HCT116 (cell line): ENCODE measurements around the gene CALHM2.

Experiments used
- CBX3 ChIP-seq: IDR thresholded peaks from 2 replicates; pipeline ENCODE4 v1.6.1; 2012; ENCODE audit warnings: low read depth
- EZH2 ChIP-seq: fragments of 200-600 bp; sonication (generic); IDR thresholded peaks from 2 replicates; pipeline ENCODE4 v1.6.1; 2017; ENCODE audit warnings: antibody characterized with exemption, mixed run types
- EZH2phosphoT487 ChIP-seq: fragments of 200-600 bp; IDR thresholded peaks from 2 replicates; pipeline ENCODE4 v1.6.1; 2018; ENCODE audit warnings: antibody characterized with exemption, borderline replicate concordance
- TF ChIP-seq, protein P1 (sequence below), 3 experiments: fragments of 200-600 bp in 1 of 3; sonication (generic) in 1 of 3; IDR thresholded peaks in 2 of 3; conservative IDR thresholded peaks in 1 of 3; 2 replicates each; pipeline ENCODE4 v1.5.1; 2012 to 2017; ENCODE audit warnings: low read depth in 2 of 3, low read length in 2 of 3, antibody characterized with exemption in 1 of 3, borderline replicate concordance in 1 of 3, control low read depth in 1 of 3, mild to moderate bottlenecking in 1 of 3, mixed read lengths in 1 of 3, mixed run types in 1 of 3, moderate library complexity in 1 of 3; ENCODE audit not compliant: insufficient read depth in 1 of 3

DNA sequence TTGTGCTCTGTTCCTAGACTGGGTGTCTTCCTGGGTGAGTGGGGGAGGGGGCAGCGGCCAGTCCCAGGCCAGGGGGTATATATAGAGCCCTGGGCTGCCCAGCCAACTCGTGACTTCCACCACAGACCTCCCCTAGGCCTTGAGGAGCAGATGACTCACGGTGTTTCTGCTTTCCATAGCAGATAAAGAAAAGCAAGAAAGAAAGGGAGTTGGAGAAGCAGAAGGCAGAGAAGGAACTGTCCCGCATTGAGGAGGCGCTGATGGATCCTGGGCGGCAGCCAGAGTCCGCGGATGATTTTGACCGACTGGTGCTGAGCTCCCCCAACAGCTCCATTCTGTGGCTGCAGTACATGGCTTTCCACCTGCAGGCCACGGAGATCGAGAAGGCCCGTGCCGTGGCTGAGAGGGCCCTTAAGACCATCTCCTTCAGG lies 10.1 kb downstream of the CALHM2 start:
- TF ChIP-seq CBX3 (no peak), EZH2phosphoT487 (no peak), EZH2 (no peak)
- TF ChIP-seq, protein P1, sequence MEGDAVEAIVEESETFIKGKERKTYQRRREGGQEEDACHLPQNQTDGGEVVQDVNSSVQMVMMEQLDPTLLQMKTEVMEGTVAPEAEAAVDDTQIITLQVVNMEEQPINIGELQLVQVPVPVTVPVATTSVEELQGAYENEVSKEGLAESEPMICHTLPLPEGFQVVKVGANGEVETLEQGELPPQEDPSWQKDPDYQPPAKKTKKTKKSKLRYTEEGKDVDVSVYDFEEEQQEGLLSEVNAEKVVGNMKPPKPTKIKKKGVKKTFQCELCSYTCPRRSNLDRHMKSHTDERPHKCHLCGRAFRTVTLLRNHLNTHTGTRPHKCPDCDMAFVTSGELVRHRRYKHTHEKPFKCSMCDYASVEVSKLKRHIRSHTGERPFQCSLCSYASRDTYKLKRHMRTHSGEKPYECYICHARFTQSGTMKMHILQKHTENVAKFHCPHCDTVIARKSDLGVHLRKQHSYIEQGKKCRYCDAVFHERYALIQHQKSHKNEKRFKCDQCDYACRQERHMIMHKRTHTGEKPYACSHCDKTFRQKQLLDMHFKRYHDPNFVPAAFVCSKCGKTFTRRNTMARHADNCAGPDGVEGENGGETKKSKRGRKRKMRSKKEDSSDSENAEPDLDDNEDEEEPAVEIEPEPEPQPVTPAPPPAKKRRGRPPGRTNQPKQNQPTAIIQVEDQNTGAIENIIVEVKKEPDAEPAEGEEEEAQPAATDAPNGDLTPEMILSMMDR (IDR thresholded peaks at IDR 0.05 in 2 of 3, conservative IDR thresholded peaks at IDR 0.05 in 1 of 3; ENCODE audit: borderline replicate concordance in 1 of 3, insufficient read depth in 1 of 3, low read depth in 2 of 3, low read length in 2 of 3): no peak
